Uterus (tissue), 4 donors: ENCODE data around the gene FAM234A. TPM values are rescaled to one million over a fixed set of nuclear protein-coding genes. Genes with fewer than 3 reads are reported as not detected.
"Not testable (repeated sequence)": the region's sequence is repeated elsewhere in the genome, so short reads cannot be mapped to it uniquely, and the experiment has no call there.

Source experiments
- DNase-seq, 2 donors: peaks; one replicate each; pipeline ENCODE4 v3.0.0-alpha.2; 2019 to 2020
- H3K27ac ChIP-seq, 2 donors: fragments of 200-600 bp; sonication (generic); 1 replicate in 1 of 2; 2 replicates in 1 of 2; pipeline ENCODE4 v1.5.1; 2016 to 2018
- H3K27me3 ChIP-seq, 2 donors: fragments of 200-600 bp; sonication (generic); one replicate each; pipeline ENCODE4 v1.5.1; 2018 to 2019; ENCODE audit warnings: control low read depth in 1 of 2
- H3K36me3 ChIP-seq, 2 donors: fragments of 200-600 bp; sonication (generic); one replicate each; pipeline ENCODE4 v1.5.1; 2019; ENCODE audit warnings: control low read depth in 1 of 2
- H3K4me1 ChIP-seq, 2 donors: fragments of 200-600 bp; sonication (generic); one replicate each; pipeline ENCODE4 v1.5.1; 2018 to 2019; ENCODE audit warnings: control low read depth in 1 of 2
- H3K4me3 ChIP-seq, 2 donors: fragments of 200-600 bp; sonication (generic); 1 replicate in 1 of 2; 2 replicates in 1 of 2; pipeline ENCODE4 v1.5.1; 2018 to 2019; ENCODE audit warnings: mild to moderate bottlenecking in 1 of 2
- H3K9me3 ChIP-seq, 2 donors: fragments of 200-600 bp; sonication (generic); one replicate each; pipeline ENCODE4 v1.5.1; 2019; ENCODE audit warnings: control low read depth in 1 of 2
- POLR2A ChIP-seq, 2 donors: fragments of 450-650 bp; IDR thresholded peaks; one replicate each; pipeline ENCODE4 v1.6.1; 2016; ENCODE audit warnings: antibody characterized with exemption in 2 of 2, mild to moderate bottlenecking in 1 of 2, moderate library complexity in 1 of 2
- intact Hi-C: fragments of 100-400 bp; cut with DNase I; formaldehyde crosslinking; loops from one replicate; pipeline ENCODE4 v1.15.1; 2023; ENCODE audit warnings: low total_unique reads
- total RNA-seq, 4 donors: library from RNA; depleted of rRNA in 3 of 4; stranded (reverse); fragments of >200 nt in 3 of 4; gene quantifications; one replicate each; pipeline versions ENCODE4 v1.1.0 to v1.2.4, GENCODE V29; 2014 to 2023
- TF ChIP-seq, protein P1 (sequence below), 4 experiments: fragments of 200-600 bp in 2 of 4; fragments of 450-650 bp in 2 of 4; sonication (generic) in 2 of 4; IDR thresholded peaks; one replicate each; pipeline ENCODE4 v1.5.1; 2016 to 2019; ENCODE audit warnings: antibody characterized with exemption in 4 of 4, mild to moderate bottlenecking in 2 of 4, moderate library complexity in 1 of 4
- donor health status: DM: yes; HTN: yes; CAD: no.

The FAM234A gene
- total RNA-seq, 4 donors from 2014 or later, result 5.6 to 65.5 (median 30.1) TPM

DNA sequence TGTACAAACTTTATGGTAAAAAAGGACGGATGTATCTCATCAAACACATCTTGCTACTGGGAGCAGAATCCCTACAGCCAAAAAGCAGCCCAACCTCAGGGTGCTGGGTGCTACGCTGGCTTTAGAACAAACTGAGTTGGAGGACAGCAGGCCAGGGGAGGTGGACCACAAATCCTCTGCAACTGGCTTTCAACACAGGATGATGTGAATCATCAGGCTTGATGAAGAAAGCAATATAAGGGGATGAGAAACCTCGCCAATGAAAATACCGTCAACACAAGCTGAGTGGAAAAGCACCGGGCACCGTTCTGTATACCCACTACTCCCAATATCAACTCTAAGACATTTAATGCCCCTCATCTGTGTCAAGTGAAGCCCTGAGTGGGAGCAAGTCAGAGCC, 40.1 kb upstream of the FAM234A start:
- no peak for DNase-seq
- no peaks in the 10 kb centered on the region for H3K36me3 ChIP-seq
- H3K27me3 ChIP-seq, result no peaks in the 10 kb centered on the region
- no peaks in the 10 kb centered on the region for H3K9me3 ChIP-seq
- intact Hi-C loops, result no loop called here
- H3K27ac ChIP-seq, result no peak overlapping the region
- TF ChIP-seq, protein P1, sequence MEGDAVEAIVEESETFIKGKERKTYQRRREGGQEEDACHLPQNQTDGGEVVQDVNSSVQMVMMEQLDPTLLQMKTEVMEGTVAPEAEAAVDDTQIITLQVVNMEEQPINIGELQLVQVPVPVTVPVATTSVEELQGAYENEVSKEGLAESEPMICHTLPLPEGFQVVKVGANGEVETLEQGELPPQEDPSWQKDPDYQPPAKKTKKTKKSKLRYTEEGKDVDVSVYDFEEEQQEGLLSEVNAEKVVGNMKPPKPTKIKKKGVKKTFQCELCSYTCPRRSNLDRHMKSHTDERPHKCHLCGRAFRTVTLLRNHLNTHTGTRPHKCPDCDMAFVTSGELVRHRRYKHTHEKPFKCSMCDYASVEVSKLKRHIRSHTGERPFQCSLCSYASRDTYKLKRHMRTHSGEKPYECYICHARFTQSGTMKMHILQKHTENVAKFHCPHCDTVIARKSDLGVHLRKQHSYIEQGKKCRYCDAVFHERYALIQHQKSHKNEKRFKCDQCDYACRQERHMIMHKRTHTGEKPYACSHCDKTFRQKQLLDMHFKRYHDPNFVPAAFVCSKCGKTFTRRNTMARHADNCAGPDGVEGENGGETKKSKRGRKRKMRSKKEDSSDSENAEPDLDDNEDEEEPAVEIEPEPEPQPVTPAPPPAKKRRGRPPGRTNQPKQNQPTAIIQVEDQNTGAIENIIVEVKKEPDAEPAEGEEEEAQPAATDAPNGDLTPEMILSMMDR (IDR thresholded peaks at IDR 0.05), result no peak
- TF ChIP-seq POLR2A (IDR thresholded peaks at IDR 0.05), result no peak
- no peak overlapping the region for H3K4me3 ChIP-seq
- no peaks in the 10 kb centered on the region for H3K4me1 ChIP-seq

DNA sequence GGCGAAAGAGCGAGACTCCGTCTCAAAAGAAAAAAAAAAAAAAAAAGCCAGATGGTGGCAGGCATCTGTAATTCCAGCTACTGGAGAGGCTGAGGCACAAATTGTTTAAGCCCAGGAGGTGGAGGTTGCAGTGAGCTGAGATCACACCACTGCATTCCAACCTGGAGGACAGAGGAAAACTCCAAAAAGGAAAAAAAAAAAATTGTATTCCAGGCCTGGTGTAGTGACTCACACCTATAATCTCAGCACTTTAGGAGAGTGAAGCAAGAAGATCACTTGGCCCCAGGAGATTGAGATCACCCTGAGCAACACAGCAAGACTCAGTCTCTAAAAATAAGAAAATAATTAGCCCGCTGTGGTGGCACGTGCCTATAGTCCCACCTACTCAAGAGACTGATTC, 34.2 kb upstream of the FAM234A start:
- no peak overlapping the region for H3K27ac ChIP-seq
- TF ChIP-seq POLR2A (IDR thresholded peaks at IDR 0.05), result no peak
- TF ChIP-seq, protein P1 (IDR thresholded peaks at IDR 0.05), result no peak
- intact Hi-C loops, result no loop called here
- no peaks in the 10 kb centered on the region for H3K27me3 ChIP-seq
- no peak for DNase-seq
- no peak overlapping the region for H3K4me3 ChIP-seq
- no peaks in the 10 kb centered on the region for H3K4me1 ChIP-seq
- H3K9me3 ChIP-seq, result no peaks in the 10 kb centered on the region
- no peaks in the 10 kb centered on the region for H3K36me3 ChIP-seq

DNA sequence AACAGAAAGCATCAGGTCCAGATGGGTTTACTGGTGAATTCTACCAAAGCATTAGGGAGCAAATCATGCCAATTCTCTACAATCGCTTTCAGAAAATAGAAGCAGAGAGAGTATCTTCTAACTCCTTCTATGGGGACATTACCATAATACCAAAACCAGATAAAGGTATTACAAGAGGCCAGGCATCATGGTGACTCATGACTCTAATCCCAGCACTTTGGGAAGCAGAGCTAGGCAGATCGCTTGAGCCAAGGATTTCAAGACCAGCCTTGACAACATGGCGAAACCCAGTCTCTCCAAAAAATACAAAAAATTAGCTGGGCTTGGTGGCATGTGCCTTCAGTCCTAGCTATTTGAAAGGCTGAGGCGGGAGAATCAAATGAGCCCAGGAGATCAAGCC, 31.4 kb upstream of the FAM234A start:
- intact Hi-C loops, result no loop called here
- TF ChIP-seq POLR2A (IDR thresholded peaks at IDR 0.05), result no peak
- TF ChIP-seq, protein P1 (IDR thresholded peaks at IDR 0.05), result no peak
- Histone ChIP-seq H3K4me3 (no peak overlapping the region), H3K27ac (no peak overlapping the region), H3K36me3 (no peaks in the 10 kb centered on the region), H3K4me1 (no peaks in the 10 kb centered on the region), H3K27me3 (no peaks in the 10 kb centered on the region), H3K9me3 (no peaks in the 10 kb centered on the region)
- DNase-seq, result no peak

DNA sequence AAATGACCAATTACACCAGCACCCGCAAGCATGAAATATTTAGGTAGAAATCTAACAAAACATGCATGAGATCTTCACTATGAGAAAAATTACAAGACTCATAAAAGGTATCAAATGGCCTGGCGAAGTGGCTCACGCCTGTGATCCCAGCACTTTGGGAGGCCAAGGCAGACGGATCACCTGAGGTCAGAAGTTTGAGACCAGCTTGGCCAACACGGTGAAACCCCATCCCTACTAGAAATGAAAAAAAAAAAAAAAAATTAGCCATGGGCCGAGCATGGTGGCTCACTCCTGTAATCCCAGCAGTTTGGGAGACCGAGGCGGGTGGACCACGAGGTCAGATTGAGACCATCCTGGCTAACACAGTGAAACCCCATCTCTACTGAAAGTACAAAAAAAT, 30.6 kb upstream of the FAM234A start:
- H3K9me3 ChIP-seq, H3K27ac ChIP-seq, intact Hi-C loops, H3K36me3 ChIP-seq, H3K4me1 ChIP-seq, DNase-seq, H3K27me3 ChIP-seq, H3K4me3 ChIP-seq: not testable (repeated sequence)

DNA sequence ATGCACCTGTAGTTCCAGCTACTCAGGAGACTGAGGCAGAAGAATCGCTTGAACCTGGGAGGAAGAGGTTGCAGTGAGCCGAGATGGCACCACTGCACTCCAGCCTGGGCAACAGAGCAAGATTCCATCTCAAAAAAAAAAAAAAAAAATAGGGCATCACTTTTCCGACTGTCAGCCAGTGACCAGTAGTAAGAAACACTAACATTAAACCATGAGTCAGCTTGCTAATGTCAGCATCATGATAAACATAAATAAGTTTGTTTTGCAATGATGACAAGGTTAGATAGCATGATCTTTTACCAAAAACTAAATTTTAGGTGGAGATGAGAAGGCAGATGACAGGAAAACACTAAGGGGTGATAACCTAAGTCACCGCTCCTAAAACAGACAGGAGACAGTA, 25.3 kb upstream of the FAM234A start:
- H3K4me3 ChIP-seq, DNase-seq, H3K4me1 ChIP-seq, H3K9me3 ChIP-seq, H3K36me3 ChIP-seq, intact Hi-C loops, H3K27ac ChIP-seq, H3K27me3 ChIP-seq: not testable (repeated sequence)

DNA sequence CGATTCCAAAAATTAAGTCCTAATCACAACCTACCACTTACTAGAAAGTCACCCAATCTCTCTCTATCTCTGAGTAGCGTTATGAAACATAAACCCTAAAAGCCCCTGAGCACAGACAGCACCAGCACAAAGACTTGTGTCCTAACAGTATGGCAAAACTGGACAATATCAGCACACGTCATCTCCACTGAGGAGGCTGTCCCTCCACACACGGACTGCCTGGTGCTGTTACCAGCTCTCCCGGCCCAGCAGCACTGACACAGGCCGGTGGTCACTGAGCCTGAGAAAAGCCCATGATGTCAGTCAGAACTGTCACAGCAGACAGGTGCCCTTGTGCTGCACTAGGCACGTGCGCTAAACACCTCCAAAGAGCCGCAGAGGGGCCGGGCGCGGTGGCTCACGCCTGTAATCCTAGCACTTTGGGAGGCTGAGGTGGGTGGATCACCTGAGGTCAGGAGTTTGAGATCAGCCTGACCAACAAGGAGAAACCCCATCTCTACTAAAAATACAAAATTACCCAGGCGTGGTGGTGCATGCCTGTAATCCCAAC, 22.9 kb upstream of the FAM234A start:
- H3K27ac ChIP-seq, H3K27me3 ChIP-seq, H3K4me3 ChIP-seq, DNase-seq, H3K4me1 ChIP-seq, H3K36me3 ChIP-seq, intact Hi-C loops, H3K9me3 ChIP-seq: not testable (repeated sequence)

DNA sequence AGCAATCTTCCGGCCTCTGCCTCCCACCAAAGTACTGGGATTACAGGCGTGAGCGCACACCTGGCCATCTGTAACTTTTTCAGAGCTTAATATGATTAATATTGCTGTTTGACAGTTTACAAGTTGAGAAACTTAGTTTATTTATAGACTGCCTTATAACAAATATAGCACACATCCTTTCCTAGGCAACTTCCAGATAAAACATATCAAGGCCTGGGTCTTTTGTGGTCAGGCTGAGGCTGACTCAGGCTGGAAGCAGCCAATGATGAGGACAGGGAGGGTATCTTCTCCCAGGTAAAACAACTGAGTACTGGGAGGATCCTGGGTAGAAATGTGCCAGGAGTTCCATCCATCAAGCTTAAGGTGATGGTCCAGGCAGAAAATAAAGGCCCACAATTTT, 21.6 kb upstream of the FAM234A start:
- no peaks in the 10 kb centered on the region for H3K9me3 ChIP-seq
- no peak overlapping the region for H3K4me3 ChIP-seq
- intact Hi-C loops, result no loop called here
- no peaks in the 10 kb centered on the region for H3K36me3 ChIP-seq
- no peak for TF ChIP-seq POLR2A (IDR thresholded peaks at IDR 0.05)
- TF ChIP-seq, protein P1 (IDR thresholded peaks at IDR 0.05), result no peak
- H3K27me3 ChIP-seq, result no peaks in the 10 kb centered on the region
- no peak for DNase-seq
- H3K27ac ChIP-seq, result no peak overlapping the region
- no peaks in the 10 kb centered on the region for H3K4me1 ChIP-seq
